ENCODE results near the gene PEX16. TPM values are rescaled to one million over a fixed set of nuclear protein-coding genes. Genes with fewer than 3 reads are reported as not detected.

Gene PEX16
- total and polyA plus RNA-seq, 2 of the 13 experiments (the other 11 are each of a cell fraction or from before 2014, with no cell fraction given): 12.5 to 21.8 TPM

- Histone ChIP-seq H3K4me2 (ENCODE audit: low read depth, low read length) (no peak overlapping the region), H3K9me3 (ENCODE audit: low read length) (no peaks in the 10 kb centered on the region), H3K36me3 (replicated peaks in 1 of 2; ENCODE audit: control insufficient read depth in 1 of 2, insufficient read depth in 2 of 2, low read length in 2 of 2) (peaks cover 5 to 22% of the 10 kb centered on the region in 2 experiments; a peak in 4 of 5 replicates), H3K27ac (ENCODE audit: extremely low read length, insufficient read depth, low read length) (no peak overlapping the region), H3K79me2 (ENCODE audit: insufficient read depth, low read length) (no peaks in the 10 kb centered on the region), H3K27me3 (ENCODE audit: control insufficient read depth in 1 of 2, insufficient read depth in 2 of 2, low read length in 2 of 2) (no peaks in the 10 kb centered on the region), H2AFZ (ENCODE audit: low read length) (no peak overlapping the region), H3K4me1 (ENCODE audit: insufficient read depth, low read length) (peaks cover 4% of the 10 kb centered on the region; the same call in 1 of the 2 replicates), H3K9ac (ENCODE audit: insufficient read depth, low read depth, low read length) (no peak overlapping the region), H3K4me3 (replicated peaks in 1 of 3; ENCODE audit: insufficient read depth in 1 of 3, low read depth in 2 of 3, low read length in 3 of 3) (no peak overlapping the region), H4K20me1 (ENCODE audit: insufficient read depth, low read length) (no peaks in the 10 kb centered on the region)
- ATAC-seq (no peak), FAIRE-seq (no peak), DNase-seq (ENCODE audit: low spot score) (no peak)
- BruUV-seq (replicated peaks): no TSS peak
- in situ Hi-C loops (cut with HindIII; ENCODE audit: extremely low pct_ligation_motif_present, low pct_unique_long_range_greater_than_20kb): no loop called here
- intact Hi-C loops (cut with micrococcal nuclease; ENCODE audit: unreplicated experiment): no loop called here
- 96% methylated on average over 2 of the region's 2 CpGs for WGBS (ENCODE audit: low lambda C conversion rate)
- ChIA-PET CTCF (ENCODE audit: low intra/inter-chr PET ratio, low total read pairs) (no interaction called here), POLR2A (no interaction called here)
- no peak for TF ChIP-seq FLYWCH1 (CRISPR knock-in tag; IDR thresholded peaks at IDR 0.05)
- TF ChIP-seq ZNF800 (CRISPR knock-in tag; IDR thresholded peaks at IDR 0.05): no peak
- no peak for TF ChIP-seq ZNF30 (CRISPR knock-in tag; IDR thresholded peaks at IDR 0.05)
- TF ChIP-seq ZNF3 (CRISPR knock-in tag; IDR thresholded peaks at IDR 0.05): no peak
- no peak for TF ChIP-seq ZXDC (CRISPR knock-in tag; IDR thresholded peaks at IDR 0.05)
- no peak for TF ChIP-seq FUBP1 (CRISPR knock-in tag; IDR thresholded peaks at IDR 0.05; ENCODE audit: borderline replicate concordance)
- TF ChIP-seq TFE3 (CRISPR knock-in tag; IDR thresholded peaks at IDR 0.05): no peak
- no peak for TF ChIP-seq ZNF275 (CRISPR knock-in tag; IDR thresholded peaks at IDR 0.05; ENCODE audit: borderline replicate concordance)
- TF ChIP-seq ISX (CRISPR knock-in tag; conservative IDR thresholded peaks at IDR 0.05): no peak
- no peak for TF ChIP-seq XRCC5 (optimal IDR thresholded peaks at IDR 0.05; ENCODE audit: low read length)
- no peak for TF ChIP-seq TAF15 (IDR thresholded peaks at IDR 0.05; ENCODE audit: low read depth, low read length, poor library complexity, severe bottlenecking)
- no peak for TF ChIP-seq HNF4A (CRISPR knock-in tag; IDR thresholded peaks at IDR 0.05)
- no peak for TF ChIP-seq DBP (CRISPR knock-in tag; IDR thresholded peaks at IDR 0.05; ENCODE audit: not compliant biosample characterization)
- no peak for TF ChIP-seq JUNB (CRISPR knock-in tag; IDR thresholded peaks at IDR 0.05; ENCODE audit: borderline replicate concordance)
- no peak for TF ChIP-seq ETV5 (CRISPR knock-in tag; IDR thresholded peaks at IDR 0.05; ENCODE audit: borderline replicate concordance)
These were observed 22.2 kb upstream of the PEX16 start for GRCh38 chr11:45939836-45940235.
